ENCODE results near the gene QRFPR.
"Not testable (repeated sequence)": the region's sequence is repeated elsewhere in the genome, so short reads cannot be mapped to it uniquely, and the experiment has no call there.

Gene QRFPR

DNA sequence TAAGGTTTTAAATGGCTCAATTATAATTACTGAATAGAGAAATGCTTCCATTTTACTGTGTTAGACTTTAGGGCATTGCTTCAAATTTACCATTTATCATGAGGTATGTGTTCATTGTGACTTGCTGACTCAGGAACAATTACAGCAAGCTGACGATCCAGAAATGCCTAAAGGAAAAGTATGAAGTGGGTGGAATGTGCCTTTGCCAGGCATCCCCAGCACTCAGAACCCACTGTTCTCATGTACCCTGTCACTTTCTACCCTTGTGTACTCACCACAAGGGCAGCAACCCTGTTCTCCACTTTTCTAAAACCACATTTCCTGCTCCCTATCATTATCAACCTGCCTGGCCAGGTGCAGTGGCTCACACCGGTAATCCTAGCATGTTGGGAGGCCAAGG lies 41.5 kb downstream of the QRFPR start:
- no peak for DNase-seq

DNA sequence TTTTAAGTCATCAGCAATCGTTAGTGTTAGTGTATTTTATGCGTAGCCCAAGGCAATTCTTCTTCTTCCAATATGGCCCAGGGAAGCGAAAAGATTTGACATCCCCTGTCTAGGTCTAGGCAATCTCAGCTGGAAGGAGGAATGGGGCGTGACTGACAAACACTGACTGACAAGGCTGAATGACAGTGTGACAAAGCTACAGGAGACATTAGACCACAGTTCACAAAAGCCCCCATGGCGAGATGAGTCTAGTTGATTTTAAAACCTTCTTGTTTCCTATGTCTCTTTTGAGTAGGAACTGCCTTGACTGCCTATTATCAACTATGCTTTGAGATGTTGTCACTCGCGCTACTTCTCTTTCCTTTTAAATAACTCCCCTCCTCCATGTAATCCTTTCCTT lies 42.3 kb downstream of the QRFPR start:
- no peak for DNase-seq

- no peak for DNase-seq
Observed at GRCh38 chr4:121336706-121337105, 44.1 kb downstream of the QRFPR start.

- no peak for DNase-seq
Observed at GRCh38 chr4:121330180-121330665, 50.6 kb downstream of the QRFPR start.

GRCh38 chr4:121326597-121326996 lies 54.2 kb downstream of the QRFPR start:
- DNase-seq: no peak

DNA sequence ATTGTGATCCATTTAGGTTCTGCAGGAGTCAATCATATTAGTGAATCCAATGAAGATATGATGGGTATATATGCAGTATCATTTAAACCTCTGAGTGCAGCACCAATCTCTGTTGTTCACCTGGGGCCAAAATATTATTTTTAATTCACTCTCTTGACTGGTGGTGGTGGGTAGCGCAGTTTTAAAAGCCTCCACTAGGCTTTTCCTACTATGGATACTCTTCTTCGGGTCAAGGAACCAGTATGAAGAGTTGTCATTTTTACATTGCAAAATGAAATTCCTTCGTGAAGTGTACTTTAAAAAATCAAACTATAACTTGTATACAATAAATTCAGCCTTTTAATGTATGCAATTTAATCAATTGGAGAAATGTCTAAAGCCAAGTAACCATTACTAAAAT lies 56.5 kb downstream of the QRFPR start:
- no peak for DNase-seq

GRCh38 chr4:121321466-121321865 lies 59.4 kb downstream of the QRFPR start:
- DNase-seq: no peak

- DNase-seq: no peak
Observed at GRCh38 chr4:121316091-121316490, 64.7 kb downstream of the QRFPR start.

DNA sequence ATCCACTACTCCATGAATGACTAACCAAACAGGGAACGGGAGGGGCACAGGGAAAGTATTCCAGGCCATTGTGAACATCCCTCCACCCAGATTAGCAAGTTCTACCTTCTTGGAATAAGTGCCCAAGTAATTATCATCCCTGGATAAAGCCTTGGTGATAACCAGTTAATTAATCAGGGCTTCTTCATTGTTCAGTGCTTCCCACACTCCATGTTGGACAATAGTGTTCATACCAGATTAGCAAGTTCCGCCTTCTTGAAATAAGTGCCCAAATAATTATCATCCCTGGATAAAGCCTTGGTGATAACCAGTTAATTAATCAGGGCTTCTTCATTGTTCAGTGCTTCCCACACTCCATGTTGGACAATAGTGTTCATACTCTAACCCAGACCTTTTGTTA lies 67.4 kb downstream of the QRFPR start:
- DNase-seq: not testable (repeated sequence)

DNA sequence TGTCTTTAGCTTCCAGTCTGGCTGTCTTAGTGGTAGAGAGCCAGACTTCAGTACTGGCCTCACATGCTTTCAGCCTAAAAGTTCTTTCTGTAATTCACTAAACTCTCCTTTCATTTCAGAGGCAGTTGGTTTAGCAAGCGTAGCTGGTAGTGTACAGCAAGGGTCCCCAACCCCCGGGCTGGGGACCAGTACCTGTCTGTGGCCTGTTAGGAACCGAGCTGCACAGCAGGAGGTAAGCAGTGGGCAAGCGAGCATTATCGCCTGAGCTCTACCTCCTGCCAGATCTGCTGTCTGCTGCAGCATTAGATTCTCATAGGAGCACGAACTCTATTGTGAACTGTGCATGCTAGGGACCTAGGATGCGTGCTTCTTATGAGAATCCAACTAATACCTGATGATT lies 72.0 kb downstream of the QRFPR start:
- DNase-seq: no peak

GRCh38 chr4:121308328-121308663 lies 72.5 kb downstream of the QRFPR start:
- peak; percentile 40 for DNase-seq

DNA sequence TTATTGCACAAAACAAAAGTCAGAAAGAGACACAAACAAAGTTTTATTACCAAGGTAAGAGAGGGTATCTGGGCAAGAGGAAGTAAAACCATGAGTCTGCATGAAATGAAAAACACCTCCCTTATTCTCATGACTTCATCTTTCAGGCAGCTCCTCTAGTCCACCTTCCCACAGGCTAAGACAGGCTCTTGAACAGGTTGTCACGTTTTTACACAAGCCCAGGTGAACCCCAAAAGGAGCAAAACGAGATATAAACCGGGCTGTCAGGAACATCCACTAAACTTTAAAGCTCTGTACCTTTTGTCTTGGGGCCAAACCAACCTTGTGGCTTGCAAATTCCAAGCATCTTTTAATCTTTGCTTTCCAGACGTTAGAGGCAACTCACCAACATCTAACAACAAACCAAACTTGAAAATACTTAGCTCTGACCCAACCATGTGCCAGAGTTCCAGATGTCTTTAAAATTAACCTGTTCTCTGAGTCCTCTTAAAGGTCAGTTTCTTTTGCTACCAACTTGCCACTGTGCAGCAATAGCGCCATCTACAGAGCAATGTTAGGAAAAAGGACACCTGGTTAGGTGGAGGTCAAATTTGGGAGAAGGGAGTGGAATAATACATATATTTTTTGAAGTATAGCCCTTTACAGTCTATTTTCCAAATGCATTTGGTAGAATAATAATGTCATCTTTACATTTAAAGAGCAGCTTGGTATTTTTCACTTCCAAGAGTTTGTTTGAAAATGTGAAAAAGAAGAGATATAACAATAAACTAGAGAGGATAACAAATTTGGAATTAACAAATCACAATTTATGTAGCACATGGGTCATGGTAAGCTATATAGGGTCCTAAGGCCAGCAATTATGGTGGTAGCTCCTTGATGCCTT lies 73.1 kb downstream of the QRFPR start:
- DNase-seq: peak; percentile 71

GRCh38 chr4:121306931-121307330 lies 73.9 kb downstream of the QRFPR start:
- DNase-seq: peak; percentile 44

- no peak for DNase-seq
Observed at GRCh38 chr4:121304893-121305292, 75.9 kb downstream of the QRFPR start.

GRCh38 chr4:121299367-121299766 lies 81.5 kb downstream of the QRFPR start:
- no peak for DNase-seq

GRCh38 chr4:121283319-121283718 lies 97.5 kb downstream of the QRFPR start:
- DNase-seq: no peak

DNA sequence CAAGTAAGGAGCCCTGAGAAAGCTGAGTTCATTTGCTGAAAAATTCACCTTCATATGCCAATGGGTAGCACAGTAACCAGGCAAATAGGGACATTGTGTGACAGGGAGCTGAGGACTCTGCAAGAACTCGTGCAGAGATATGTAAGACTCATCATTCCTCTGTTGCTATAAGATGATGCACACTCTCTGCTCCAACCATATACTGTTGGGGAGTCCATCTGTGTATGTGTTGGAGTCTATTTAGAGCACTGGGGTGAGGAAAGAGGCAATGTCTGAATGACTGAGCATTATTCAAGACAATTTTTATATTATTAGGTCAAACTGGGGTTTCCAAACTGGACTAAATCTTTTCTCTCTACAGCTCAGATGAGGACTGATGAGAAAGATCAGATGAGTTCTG lies 100.4 kb downstream of the QRFPR start:
- no peak for DNase-seq

- no peak for DNase-seq
Observed at GRCh38 chr4:121278811-121279368, 101.9 kb downstream of the QRFPR start.

All from hematopoietic multipotent progenitor cell treated with erythropoietin and hydrocortisone succinate and interleukin-3 and kit ligand, for 6 days (in vitro differentiated cells).